WTC11 (cell line): Measurements from ENCODE around the gene CMTM6.

Experiments used
- AFF4 ChIP-seq: sonication (generic); formaldehyde crosslinking; IDR thresholded peaks from 2 replicates; pipeline ENCODE4 v1.8.1; 2023; ENCODE audit warnings: mild to moderate bottlenecking, missing genetic modification reagents, borderline replicate concordance
- ATF2 ChIP-seq: sonication (generic); formaldehyde crosslinking; IDR thresholded peaks from 2 replicates; pipeline ENCODE4 v1.8.1; 2022; ENCODE audit warnings: low read depth, missing genetic modification reagents, borderline replicate concordance
- CREM ChIP-seq: sonication (generic); formaldehyde crosslinking; IDR thresholded peaks from 2 replicates; pipeline ENCODE4 v1.8.1; 2022; ENCODE audit warnings: mild to moderate bottlenecking, missing genetic modification reagents, moderate library complexity
- FOXJ3 ChIP-seq: sonication (generic); formaldehyde crosslinking; IDR thresholded peaks from 2 replicates; pipeline ENCODE4 v1.9.0; 2021; ENCODE audit warnings: missing genetic modification reagents, mild to moderate bottlenecking, borderline replicate concordance
- JUN ChIP-seq: sonication (generic); formaldehyde crosslinking; IDR thresholded peaks from 2 replicates; pipeline ENCODE4 v1.8.0; 2023; ENCODE audit warnings: mild to moderate bottlenecking, missing genetic modification reagents
- MYBL2 ChIP-seq: sonication (generic); formaldehyde crosslinking; IDR thresholded peaks from 2 replicates; pipeline ENCODE4 v1.8.1; 2023; ENCODE audit warnings: mild to moderate bottlenecking, moderate library complexity, missing genetic modification reagents
- SP1 ChIP-seq: sonication (generic); formaldehyde crosslinking; conservative IDR thresholded peaks from 2 replicates; pipeline ENCODE4 v1.8.1; 2022; ENCODE audit warnings: missing genetic modification reagents
- STAT6 ChIP-seq: sonication (generic); formaldehyde crosslinking; conservative IDR thresholded peaks from 2 replicates; pipeline ENCODE4 v1.8.1; 2023; ENCODE audit warnings: mild to moderate bottlenecking, low read depth, missing genetic modification reagents, moderate library complexity
- TP53 ChIP-seq: sonication (generic); formaldehyde crosslinking; IDR thresholded peaks from 2 replicates; pipeline ENCODE4 v1.8.1; 2023; ENCODE audit warnings: mild to moderate bottlenecking, missing genetic modification reagents
- ZNF121 ChIP-seq: sonication (generic); formaldehyde crosslinking; IDR thresholded peaks from 2 replicates; pipeline ENCODE4 v1.8.0; 2023; ENCODE audit warnings: missing genetic modification reagents
- ZNF232 ChIP-seq: sonication (generic); formaldehyde crosslinking; IDR thresholded peaks from 2 replicates; pipeline ENCODE4 v1.8.0; 2022; ENCODE audit warnings: mild to moderate bottlenecking, missing genetic modification reagents
- ZNF263 ChIP-seq: sonication (generic); formaldehyde crosslinking; IDR thresholded peaks from 2 replicates; pipeline ENCODE4 v1.8.1; 2022; ENCODE audit warnings: low read depth, mild to moderate bottlenecking, moderate library complexity, missing genetic modification reagents
- ZNF671 ChIP-seq: fragments of 250-450 bp; sonication (Bioruptor Pico); IDR thresholded peaks from 2 replicates; pipeline ENCODE4 v1.8.0; 2021; ENCODE audit warnings: mild to moderate bottlenecking
- TF ChIP-seq, protein P1 (sequence below): fragments of 200-600 bp; IDR thresholded peaks from 2 replicates; pipeline ENCODE4 v1.8.0; 2022; ENCODE audit warnings: antibody characterized with exemption

DNA sequence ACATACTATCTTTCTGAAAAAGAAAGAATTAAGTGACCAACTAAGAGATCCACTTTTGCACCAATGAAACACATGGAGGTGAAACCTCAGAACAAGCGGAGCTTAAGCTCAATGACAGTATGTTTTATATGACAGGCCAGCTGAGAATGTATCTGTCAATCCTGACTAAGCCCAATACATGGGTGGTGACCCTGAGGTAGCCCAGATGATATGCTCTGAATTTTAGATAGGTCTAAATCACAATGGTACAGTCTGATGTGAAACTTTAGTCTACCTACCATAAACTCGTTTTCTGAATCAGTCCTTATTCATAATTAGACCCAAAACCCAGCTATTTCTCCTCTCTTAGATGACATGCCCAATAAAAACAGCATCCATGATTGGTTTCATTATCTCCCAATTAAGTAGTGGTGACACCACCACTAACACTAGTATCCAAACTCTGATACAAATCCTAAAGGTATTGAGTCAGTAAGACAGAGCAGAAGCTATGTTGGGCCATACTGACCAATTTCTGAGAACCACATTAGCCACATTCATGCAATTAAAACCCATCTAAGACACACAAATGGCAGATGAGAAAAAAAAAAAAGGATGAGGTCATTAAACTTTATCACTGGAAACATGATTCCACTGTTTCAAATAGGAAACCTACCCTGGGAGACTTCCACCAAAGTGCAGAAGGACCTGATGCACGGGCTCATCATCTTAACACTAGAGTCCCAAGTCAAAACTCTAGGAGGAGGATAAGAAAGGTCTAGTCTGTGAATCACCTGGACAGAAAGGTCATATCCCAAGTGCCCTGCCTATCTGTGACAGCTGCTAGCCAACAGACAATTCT is 20.6 kb downstream of the CMTM6 start:
- TF ChIP-seq ZNF232 (CRISPR knock-in tag) (no peak), SP1 (CRISPR knock-in tag) (no peak), ZNF263 (CRISPR knock-in tag) (no peak), MYBL2 (CRISPR knock-in tag) (no peak), CREM (CRISPR knock-in tag) (no peak), TP53 (CRISPR knock-in tag) (no peak), JUN (CRISPR knock-in tag) (no peak), FOXJ3 (CRISPR knock-in tag) (no peak), STAT6 (no peak), ZNF671 (CRISPR knock-in tag) (no peak), AFF4 (CRISPR knock-in tag) (no peak), ZNF121 (CRISPR knock-in tag) (no peak), ATF2 (no peak)
- TF ChIP-seq, protein P1, sequence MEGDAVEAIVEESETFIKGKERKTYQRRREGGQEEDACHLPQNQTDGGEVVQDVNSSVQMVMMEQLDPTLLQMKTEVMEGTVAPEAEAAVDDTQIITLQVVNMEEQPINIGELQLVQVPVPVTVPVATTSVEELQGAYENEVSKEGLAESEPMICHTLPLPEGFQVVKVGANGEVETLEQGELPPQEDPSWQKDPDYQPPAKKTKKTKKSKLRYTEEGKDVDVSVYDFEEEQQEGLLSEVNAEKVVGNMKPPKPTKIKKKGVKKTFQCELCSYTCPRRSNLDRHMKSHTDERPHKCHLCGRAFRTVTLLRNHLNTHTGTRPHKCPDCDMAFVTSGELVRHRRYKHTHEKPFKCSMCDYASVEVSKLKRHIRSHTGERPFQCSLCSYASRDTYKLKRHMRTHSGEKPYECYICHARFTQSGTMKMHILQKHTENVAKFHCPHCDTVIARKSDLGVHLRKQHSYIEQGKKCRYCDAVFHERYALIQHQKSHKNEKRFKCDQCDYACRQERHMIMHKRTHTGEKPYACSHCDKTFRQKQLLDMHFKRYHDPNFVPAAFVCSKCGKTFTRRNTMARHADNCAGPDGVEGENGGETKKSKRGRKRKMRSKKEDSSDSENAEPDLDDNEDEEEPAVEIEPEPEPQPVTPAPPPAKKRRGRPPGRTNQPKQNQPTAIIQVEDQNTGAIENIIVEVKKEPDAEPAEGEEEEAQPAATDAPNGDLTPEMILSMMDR = no peak
